Measurements from ENCODE around the gene CFAP20. TPM values are rescaled to one million over a fixed set of nuclear protein-coding genes. Genes with fewer than 3 reads are reported as not detected.
"Not testable (repeated sequence)": the region's sequence is repeated elsewhere in the genome, so short reads cannot be mapped to it uniquely, and the experiment has no call there.

CFAP20 gene
- total and polyA plus RNA-seq, 2 donors = 28.5 to 70.0 TPM

GRCh38 chr16:58086381-58087208, 42.6 kb downstream of the CFAP20 start:
- DNase-seq (ENCODE audit: low read depth in 6 of 9, low spot score in 9 of 9) = no peak
- 93% methylated on average over 19 of the region's 19 CpGs for WGBS
- Histone ChIP-seq H3K4me3 (ENCODE audit: low read length in 2 of 2) (no peak overlapping the region), H3K4me1 (ENCODE audit: control insufficient read depth in 2 of 2, insufficient read depth in 2 of 2, low read length in 2 of 2) (no peaks in the 10 kb centered on the region), H3K9me3 (ENCODE audit: control insufficient read depth in 2 of 2, insufficient read depth in 1 of 2, low read length in 1 of 2) (peaks cover 0 to 3% of the 10 kb centered on the region in 2 donors), H3K27me3 (ENCODE audit: control insufficient read depth in 2 of 2, insufficient read depth in 1 of 2, low read length in 1 of 2) (no peaks in the 10 kb centered on the region), H3K27ac (ENCODE audit: low read depth in 1 of 2, low read length in 1 of 2) (no peak overlapping the region), H3K36me3 (ENCODE audit: control insufficient read depth in 2 of 2, insufficient read depth in 2 of 2, low read length in 1 of 2) (no peaks in the 10 kb centered on the region)

- Histone ChIP-seq H3K9me3 (ENCODE audit: control insufficient read depth in 2 of 2, insufficient read depth in 1 of 2, low read length in 1 of 2) (peaks cover 0 to 3% of the 10 kb centered on the region in 2 donors), H3K4me3 (ENCODE audit: low read length in 2 of 2) (no peak overlapping the region), H3K27me3 (ENCODE audit: control insufficient read depth in 2 of 2, insufficient read depth in 1 of 2, low read length in 1 of 2) (peaks cover 0 to 3% of the 10 kb centered on the region in 2 donors), H3K4me1 (ENCODE audit: control insufficient read depth in 2 of 2, insufficient read depth in 2 of 2, low read length in 2 of 2) (no peaks in the 10 kb centered on the region), H3K27ac (ENCODE audit: low read depth in 1 of 2, low read length in 1 of 2) (no peak overlapping the region), H3K36me3 (ENCODE audit: control insufficient read depth in 2 of 2, insufficient read depth in 2 of 2, low read length in 1 of 2) (no peaks in the 10 kb centered on the region)
- WGBS = 88% methylated on average over 21 of the region's 21 CpGs
- DNase-seq (ENCODE audit: low read depth in 6 of 9, low spot score in 9 of 9) = no peak
These were observed 43.5 kb downstream of the CFAP20 start for GRCh38 chr16:58085584-58086251.

- H3K4me3 ChIP-seq (ENCODE audit: low read length in 2 of 2) = no peak overlapping the region
- H3K9me3 ChIP-seq (ENCODE audit: control insufficient read depth in 2 of 2, insufficient read depth in 1 of 2, low read length in 1 of 2) = peaks cover 0 to 3% of the 10 kb centered on the region in 2 donors
- no peaks in the 10 kb centered on the region for H3K4me1 ChIP-seq (ENCODE audit: control insufficient read depth in 2 of 2, insufficient read depth in 2 of 2, low read length in 2 of 2)
- WGBS = 97% methylated on average over 11 of the region's 11 CpGs
- no peaks in the 10 kb centered on the region for H3K36me3 ChIP-seq (ENCODE audit: control insufficient read depth in 2 of 2, insufficient read depth in 2 of 2, low read length in 1 of 2)
- no peak overlapping the region for H3K27ac ChIP-seq (ENCODE audit: low read depth in 1 of 2, low read length in 1 of 2)
- peaks cover 0 to 3% of the 10 kb centered on the region in 2 donors for H3K27me3 ChIP-seq (ENCODE audit: control insufficient read depth in 2 of 2, insufficient read depth in 1 of 2, low read length in 1 of 2)
- no peak for DNase-seq (ENCODE audit: low read depth in 6 of 9, low spot score in 9 of 9)
These were observed 44.0 kb downstream of the CFAP20 start for GRCh38 chr16:58085171-58085570.

GRCh38 chr16:58084635-58085034, 44.5 kb downstream of the CFAP20 start:
- WGBS = 97% methylated on average over 6 of the region's 6 CpGs
- Histone ChIP-seq H3K36me3 (ENCODE audit: control insufficient read depth in 2 of 2, insufficient read depth in 2 of 2, low read length in 1 of 2) (no peaks in the 10 kb centered on the region), H3K4me3 (ENCODE audit: low read length in 2 of 2) (no peak overlapping the region), H3K27me3 (ENCODE audit: control insufficient read depth in 2 of 2, insufficient read depth in 1 of 2, low read length in 1 of 2) (peaks cover 0 to 3% of the 10 kb centered on the region in 2 donors), H3K4me1 (ENCODE audit: control insufficient read depth in 2 of 2, insufficient read depth in 2 of 2, low read length in 2 of 2) (no peaks in the 10 kb centered on the region), H3K27ac (ENCODE audit: low read depth in 1 of 2, low read length in 1 of 2) (no peak overlapping the region), H3K9me3 (ENCODE audit: control insufficient read depth in 2 of 2, insufficient read depth in 1 of 2, low read length in 1 of 2) (peaks cover 0 to 3% of the 10 kb centered on the region in 2 donors)
- DNase-seq (ENCODE audit: low read depth in 6 of 9, low spot score in 9 of 9) = no peak

GRCh38 chr16:58082381-58082780, 46.8 kb downstream of the CFAP20 start:
- peaks cover 0 to 3% of the 10 kb centered on the region in 2 donors for H3K27me3 ChIP-seq (ENCODE audit: control insufficient read depth in 2 of 2, insufficient read depth in 1 of 2, low read length in 1 of 2)
- no peaks in the 10 kb centered on the region for H3K9me3 ChIP-seq (ENCODE audit: control insufficient read depth in 2 of 2, insufficient read depth in 1 of 2, low read length in 1 of 2)
- no peak for DNase-seq (ENCODE audit: low read depth in 6 of 9, low spot score in 9 of 9)
- no peaks in the 10 kb centered on the region for H3K4me1 ChIP-seq (ENCODE audit: control insufficient read depth in 2 of 2, insufficient read depth in 2 of 2, low read length in 2 of 2)
- no peak overlapping the region for H3K27ac ChIP-seq (ENCODE audit: low read depth in 1 of 2, low read length in 1 of 2)
- H3K36me3 ChIP-seq (ENCODE audit: control insufficient read depth in 2 of 2, insufficient read depth in 2 of 2, low read length in 1 of 2) = no peaks in the 10 kb centered on the region
- no peak overlapping the region for H3K4me3 ChIP-seq (ENCODE audit: low read length in 2 of 2)

GRCh38 chr16:58080657-58081056, 48.5 kb downstream of the CFAP20 start:
- not testable (repeated sequence) for DNase-seq (ENCODE audit: low read depth in 6 of 9, low spot score in 9 of 9); H3K27ac ChIP-seq (ENCODE audit: low read depth in 1 of 2, low read length in 1 of 2); H3K4me3 ChIP-seq (ENCODE audit: low read length in 2 of 2); H3K9me3 ChIP-seq (ENCODE audit: control insufficient read depth in 2 of 2, insufficient read depth in 1 of 2, low read length in 1 of 2); H3K4me1 ChIP-seq (ENCODE audit: control insufficient read depth in 2 of 2, insufficient read depth in 2 of 2, low read length in 2 of 2); H3K27me3 ChIP-seq (ENCODE audit: control insufficient read depth in 2 of 2, insufficient read depth in 1 of 2, low read length in 1 of 2); H3K36me3 ChIP-seq (ENCODE audit: control insufficient read depth in 2 of 2, insufficient read depth in 2 of 2, low read length in 1 of 2)
- 96% methylated on average over 5 of the region's 5 CpGs for WGBS

GRCh38 chr16:58077796-58078195, 51.4 kb downstream of the CFAP20 start:
- H3K27ac ChIP-seq (ENCODE audit: low read depth in 1 of 2, low read length in 1 of 2) = no peak overlapping the region
- no peaks in the 10 kb centered on the region for H3K9me3 ChIP-seq (ENCODE audit: control insufficient read depth in 2 of 2, insufficient read depth in 1 of 2, low read length in 1 of 2)
- H3K4me1 ChIP-seq (ENCODE audit: control insufficient read depth in 2 of 2, insufficient read depth in 2 of 2, low read length in 2 of 2) = no peaks in the 10 kb centered on the region
- H3K36me3 ChIP-seq (ENCODE audit: control insufficient read depth in 2 of 2, insufficient read depth in 2 of 2, low read length in 1 of 2) = no peaks in the 10 kb centered on the region
- 97% methylated on average over 8 of the region's 8 CpGs for WGBS
- no peak for DNase-seq (ENCODE audit: low read depth in 6 of 9, low spot score in 9 of 9)
- H3K4me3 ChIP-seq (ENCODE audit: low read length in 2 of 2) = no peak overlapping the region
- H3K27me3 ChIP-seq (ENCODE audit: control insufficient read depth in 2 of 2, insufficient read depth in 1 of 2, low read length in 1 of 2) = peaks cover 0 to 3% of the 10 kb centered on the region in 2 donors

- Histone ChIP-seq H3K4me3 (ENCODE audit: low read length in 2 of 2) (no peak overlapping the region), H3K36me3 (ENCODE audit: control insufficient read depth in 2 of 2, insufficient read depth in 2 of 2, low read length in 1 of 2) (no peaks in the 10 kb centered on the region), H3K27me3 (ENCODE audit: control insufficient read depth in 2 of 2, insufficient read depth in 1 of 2, low read length in 1 of 2) (peaks cover 0 to 3% of the 10 kb centered on the region in 2 donors), H3K4me1 (ENCODE audit: control insufficient read depth in 2 of 2, insufficient read depth in 2 of 2, low read length in 2 of 2) (no peaks in the 10 kb centered on the region), H3K9me3 (ENCODE audit: control insufficient read depth in 2 of 2, insufficient read depth in 1 of 2, low read length in 1 of 2) (no peaks in the 10 kb centered on the region), H3K27ac (ENCODE audit: low read depth in 1 of 2, low read length in 1 of 2) (no peak overlapping the region)
- DNase-seq (ENCODE audit: low read depth in 6 of 9, low spot score in 9 of 9) = no peak
- 93% methylated on average over 1 of the region's 1 CpG for WGBS
These were observed 52.7 kb downstream of the CFAP20 start for GRCh38 chr16:58076514-58076913.

GRCh38 chr16:58074657-58075056, 54.5 kb downstream of the CFAP20 start:
- Histone ChIP-seq H3K4me1 (ENCODE audit: control insufficient read depth in 2 of 2, insufficient read depth in 2 of 2, low read length in 2 of 2) (no peaks in the 10 kb centered on the region), H3K27ac (ENCODE audit: low read depth in 1 of 2, low read length in 1 of 2) (no peak overlapping the region), H3K9me3 (ENCODE audit: control insufficient read depth in 2 of 2, insufficient read depth in 1 of 2, low read length in 1 of 2) (no peaks in the 10 kb centered on the region), H3K4me3 (ENCODE audit: low read length in 2 of 2) (no peak overlapping the region), H3K27me3 (ENCODE audit: control insufficient read depth in 2 of 2, insufficient read depth in 1 of 2, low read length in 1 of 2) (no peaks in the 10 kb centered on the region), H3K36me3 (ENCODE audit: control insufficient read depth in 2 of 2, insufficient read depth in 2 of 2, low read length in 1 of 2) (no peaks in the 10 kb centered on the region)
- WGBS = 98% methylated on average over 4 of the region's 4 CpGs
- no peak for DNase-seq (ENCODE audit: low read depth in 6 of 9, low spot score in 9 of 9)
